ENCODE results near the gene RAF1. TPM values are rescaled to one million over a fixed set of nuclear protein-coding genes. Genes with fewer than 3 reads are reported as not detected.
"Not testable (repeated sequence)": the region's sequence is repeated elsewhere in the genome, so short reads cannot be mapped to it uniquely, and the experiment has no call there.

The RAF1 gene
- polyA plus RNA-seq, 4 donors: 47.9 to 84.3 (median 70.5) TPM

DNA sequence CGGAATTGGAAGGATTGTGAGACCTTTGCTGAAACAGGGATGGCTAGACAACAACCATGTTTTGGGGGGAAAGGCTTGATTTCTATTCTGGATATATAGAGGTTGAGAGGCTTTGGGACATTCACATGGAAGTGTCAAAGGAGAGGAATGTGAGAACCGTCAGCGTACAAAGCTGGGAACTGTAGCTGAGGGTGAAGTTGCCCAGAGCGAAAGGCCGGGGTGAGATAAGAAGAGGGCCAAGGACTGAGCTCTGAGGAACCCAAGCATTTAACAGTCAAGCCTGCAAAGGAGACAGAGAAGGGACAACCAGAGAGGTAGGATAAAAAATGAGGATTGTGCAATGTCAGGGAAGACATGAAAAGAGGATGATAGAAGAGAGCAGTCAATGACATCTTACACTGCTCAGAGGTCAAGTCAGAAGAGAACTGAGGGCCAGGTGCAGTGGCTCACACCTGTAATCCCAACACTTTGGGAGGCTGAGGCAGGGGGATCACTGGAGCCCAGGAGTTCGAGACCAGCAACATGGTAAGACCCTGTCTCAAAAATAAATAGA lies 41.5 kb upstream of the RAF1 start:
- Histone ChIP-seq H3K36me3 (ENCODE audit: control insufficient read depth in 3 of 3, insufficient read depth in 2 of 3, low read depth in 1 of 3, low read length in 3 of 3) (no peaks in the 10 kb centered on the region), H3K27me3 (ENCODE audit: control insufficient read depth in 3 of 3, insufficient read depth in 3 of 3, low read length in 3 of 3) (no peaks in the 10 kb centered on the region), H3K4me1 (ENCODE audit: control insufficient read depth in 3 of 3, insufficient read depth in 2 of 3, low read depth in 1 of 3, low read length in 2 of 3) (peaks cover 0 to 20% (median 2%) of the 10 kb centered on the region in 3 donors), H3K9me3 (ENCODE audit: control insufficient read depth in 2 of 2, insufficient read depth in 1 of 2, low read depth in 1 of 2, low read length in 1 of 2) (no peaks in the 10 kb centered on the region), H3K4me3 (ENCODE audit: low read depth in 1 of 3, low read length in 3 of 3) (no peak overlapping the region), H3K27ac (ENCODE audit: low read depth in 1 of 3, low read length in 2 of 3) (no peak overlapping the region)
- whole genome bisulfite sequencing, 3 donors: 90 to 94% (median 90%) methylated on average over 6 of the region's 6 CpGs
- DNase-seq (no peak), FAIRE-seq (no peak)

DNA sequence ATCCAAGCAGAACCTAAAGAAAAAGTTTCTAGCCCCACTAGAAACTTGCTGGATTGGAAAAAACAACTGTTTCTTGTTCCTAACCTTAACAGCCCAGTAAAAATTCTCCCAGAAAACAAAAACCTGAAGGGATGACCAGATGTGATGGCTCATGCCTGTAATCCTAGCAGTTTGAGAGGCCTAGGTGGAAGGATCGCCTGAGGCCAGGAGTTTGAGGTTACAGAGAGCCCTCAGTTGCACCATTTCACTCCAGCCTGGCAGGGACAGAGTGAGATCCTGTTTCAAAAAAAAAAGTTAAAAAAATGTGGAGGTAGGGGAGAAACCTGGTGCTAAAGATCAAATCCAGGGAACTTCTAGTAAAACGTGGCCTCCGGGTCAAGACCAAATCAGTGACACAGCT lies 38.6 kb upstream of the RAF1 start:
- no peaks in the 10 kb centered on the region for H3K9me3 ChIP-seq (ENCODE audit: control insufficient read depth in 2 of 2, insufficient read depth in 1 of 2, low read depth in 1 of 2, low read length in 1 of 2)
- H3K27me3 ChIP-seq (ENCODE audit: control insufficient read depth in 3 of 3, insufficient read depth in 3 of 3, low read length in 3 of 3): no peaks in the 10 kb centered on the region
- FAIRE-seq (no peak), DNase-seq (no peak)
- H3K4me1 ChIP-seq (ENCODE audit: control insufficient read depth in 3 of 3, insufficient read depth in 2 of 3, low read depth in 1 of 3, low read length in 2 of 3): peaks cover 0 to 20% (median 2%) of the 10 kb centered on the region in 3 donors
- 69 to 73% (median 70%) methylated on average over 3 of the region's 3 CpGs for WGBS, 3 donors
- H3K27ac ChIP-seq (ENCODE audit: low read depth in 1 of 3, low read length in 2 of 3): peak overlapping the region in 2 of 3 donors; percentile 1 to 9
- no peak overlapping the region for H3K4me3 ChIP-seq (ENCODE audit: low read depth in 1 of 3, low read length in 3 of 3)
- H3K36me3 ChIP-seq (ENCODE audit: control insufficient read depth in 3 of 3, insufficient read depth in 2 of 3, low read depth in 1 of 3, low read length in 3 of 3): no peaks in the 10 kb centered on the region

DNA sequence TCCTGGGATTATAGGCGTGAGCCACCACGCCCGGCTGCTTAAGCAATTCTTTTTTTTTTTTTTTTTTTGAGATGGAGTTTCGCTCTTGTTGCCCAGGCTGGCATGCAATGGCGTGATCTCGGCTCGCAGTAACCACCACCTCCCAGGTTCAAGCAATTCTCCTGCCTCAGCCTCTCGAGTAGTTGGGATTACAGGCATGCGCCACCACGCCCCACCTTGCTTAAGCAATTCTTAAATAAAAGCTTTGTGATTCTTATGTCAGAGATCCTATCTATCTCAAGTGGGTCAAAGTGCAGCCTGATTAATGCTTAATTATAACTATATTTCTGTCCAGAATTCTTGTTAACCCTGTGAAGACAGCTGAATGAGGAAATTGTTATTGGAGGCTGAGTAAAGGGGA lies 37.7 kb upstream of the RAF1 start:
- peaks cover 0 to 20% (median 2%) of the 10 kb centered on the region in 3 donors for H3K4me1 ChIP-seq (ENCODE audit: control insufficient read depth in 3 of 3, insufficient read depth in 2 of 3, low read depth in 1 of 3, low read length in 2 of 3)
- not testable (repeated sequence) for FAIRE-seq; H3K36me3 ChIP-seq (ENCODE audit: control insufficient read depth in 3 of 3, insufficient read depth in 2 of 3, low read depth in 1 of 3, low read length in 3 of 3); H3K4me3 ChIP-seq (ENCODE audit: low read depth in 1 of 3, low read length in 3 of 3); H3K9me3 ChIP-seq (ENCODE audit: control insufficient read depth in 2 of 2, insufficient read depth in 1 of 2, low read depth in 1 of 2, low read length in 1 of 2); H3K27me3 ChIP-seq (ENCODE audit: control insufficient read depth in 3 of 3, insufficient read depth in 3 of 3, low read length in 3 of 3)
- DNase-seq: peak; percentile 78 to 94
- H3K27ac ChIP-seq (ENCODE audit: low read depth in 1 of 3, low read length in 2 of 3): peak overlapping the region in 2 of 3 donors; percentile 27 to 54
- WGBS, 3 donors: 8 to 61% (median 35%) methylated on average over 10 of the region's 10 CpGs

DNA sequence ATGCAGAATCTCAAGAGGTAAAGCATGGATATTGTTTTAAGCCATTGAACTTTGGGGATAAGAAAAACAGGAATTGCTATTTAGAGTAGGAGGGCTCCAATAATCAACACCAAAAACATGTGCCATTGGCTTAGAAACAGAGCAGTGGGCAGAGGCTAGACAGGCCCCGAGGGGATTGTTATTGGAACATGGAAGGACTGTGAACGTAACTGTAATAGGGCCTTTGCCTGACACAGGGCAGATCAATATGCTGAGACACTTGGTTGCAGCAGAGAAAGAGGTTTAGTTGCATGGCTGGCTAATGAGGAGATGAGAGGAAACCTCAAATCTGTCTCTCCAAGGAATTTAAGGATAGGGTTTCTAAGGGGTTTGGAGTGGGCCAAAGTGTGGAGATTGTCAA lies 36.9 kb upstream of the RAF1 start:
- whole genome bisulfite sequencing, 3 donors: 73 to 87% (median 76%) methylated on average over 2 of the region's 2 CpGs
- Histone ChIP-seq H3K9me3 (ENCODE audit: control insufficient read depth in 2 of 2, insufficient read depth in 1 of 2, low read depth in 1 of 2, low read length in 1 of 2) (no peaks in the 10 kb centered on the region), H3K27ac (ENCODE audit: low read depth in 1 of 3, low read length in 2 of 3) (peak overlapping the region in 1 of 3 donors; percentile 15), H3K27me3 (ENCODE audit: control insufficient read depth in 3 of 3, insufficient read depth in 3 of 3, low read length in 3 of 3) (no peaks in the 10 kb centered on the region), H3K4me1 (ENCODE audit: control insufficient read depth in 3 of 3, insufficient read depth in 2 of 3, low read depth in 1 of 3, low read length in 2 of 3) (peaks cover 0 to 20% (median 2%) of the 10 kb centered on the region in 3 donors), H3K36me3 (ENCODE audit: control insufficient read depth in 3 of 3, insufficient read depth in 2 of 3, low read depth in 1 of 3, low read length in 3 of 3) (no peaks in the 10 kb centered on the region), H3K4me3 (ENCODE audit: low read depth in 1 of 3, low read length in 3 of 3) (no peak overlapping the region)
- FAIRE-seq: no peak
- no peak for DNase-seq

DNA sequence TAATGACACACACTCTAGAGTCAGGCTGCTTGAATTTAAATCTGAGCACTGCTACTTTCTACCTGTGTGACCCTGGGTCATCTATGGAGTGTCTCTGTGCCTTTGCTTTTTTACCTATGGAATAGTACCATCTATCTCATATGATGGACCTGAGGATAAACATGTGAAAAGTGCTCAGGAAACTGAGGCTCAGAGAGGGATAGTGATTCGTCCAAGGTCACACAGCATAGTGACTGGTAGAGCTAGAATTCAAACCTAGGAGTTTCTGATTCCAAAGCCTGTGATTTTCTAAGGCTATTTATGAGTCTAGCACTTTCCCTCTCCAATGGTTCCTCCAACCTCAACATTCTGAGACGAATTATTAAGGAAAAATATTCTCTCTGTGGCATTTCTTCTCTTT lies 32.0 kb upstream of the RAF1 start:
- FAIRE-seq: no peak
- no peak for DNase-seq
- Histone ChIP-seq H3K27me3 (ENCODE audit: control insufficient read depth in 3 of 3, insufficient read depth in 3 of 3, low read length in 3 of 3) (no peaks in the 10 kb centered on the region), H3K36me3 (ENCODE audit: control insufficient read depth in 3 of 3, insufficient read depth in 2 of 3, low read depth in 1 of 3, low read length in 3 of 3) (no peaks in the 10 kb centered on the region), H3K27ac (ENCODE audit: low read depth in 1 of 3, low read length in 2 of 3) (no peak overlapping the region), H3K4me1 (ENCODE audit: control insufficient read depth in 3 of 3, insufficient read depth in 2 of 3, low read depth in 1 of 3, low read length in 2 of 3) (peaks cover 0 to 11% (median 0%) of the 10 kb centered on the region in 3 donors), H3K9me3 (ENCODE audit: control insufficient read depth in 2 of 2, insufficient read depth in 1 of 2, low read depth in 1 of 2, low read length in 1 of 2) (no peaks in the 10 kb centered on the region), H3K4me3 (ENCODE audit: low read depth in 1 of 3, low read length in 3 of 3) (no peak overlapping the region)
- WGBS, 3 donors: 76 to 87% (median 79%) methylated on average over 2 of the region's 2 CpGs

DNA sequence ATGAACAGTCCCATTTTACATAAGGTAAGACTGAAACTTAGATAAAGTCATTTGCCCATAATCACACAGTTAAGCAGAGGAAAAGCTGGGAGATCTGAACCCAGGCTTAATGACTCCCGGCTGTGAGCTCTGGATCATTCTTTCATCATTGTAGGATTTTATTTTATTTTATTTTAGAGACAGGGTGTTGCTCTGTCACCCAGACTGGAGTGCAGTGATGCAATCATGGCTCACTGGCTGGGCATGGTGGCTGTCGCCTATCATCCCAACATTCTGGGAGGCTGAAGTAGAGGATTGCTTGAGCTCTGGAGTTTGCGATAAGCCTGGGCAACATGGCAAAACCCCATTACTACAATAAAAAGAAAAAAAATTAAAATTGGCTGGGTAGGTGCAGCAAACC lies 31.2 kb upstream of the RAF1 start:
- DNase-seq (no peak), FAIRE-seq (no peak)
- Histone ChIP-seq H3K9me3 (ENCODE audit: control insufficient read depth in 2 of 2, insufficient read depth in 1 of 2, low read depth in 1 of 2, low read length in 1 of 2) (no peaks in the 10 kb centered on the region), H3K4me1 (ENCODE audit: control insufficient read depth in 3 of 3, insufficient read depth in 2 of 3, low read depth in 1 of 3, low read length in 2 of 3) (peaks cover 0 to 11% (median 0%) of the 10 kb centered on the region in 3 donors), H3K27ac (ENCODE audit: low read depth in 1 of 3, low read length in 2 of 3) (no peak overlapping the region), H3K4me3 (ENCODE audit: low read depth in 1 of 3, low read length in 3 of 3) (no peak overlapping the region), H3K27me3 (ENCODE audit: control insufficient read depth in 3 of 3, insufficient read depth in 3 of 3, low read length in 3 of 3) (no peaks in the 10 kb centered on the region), H3K36me3 (ENCODE audit: control insufficient read depth in 3 of 3, insufficient read depth in 2 of 3, low read depth in 1 of 3, low read length in 3 of 3) (no peaks in the 10 kb centered on the region)
- 87 to 97% (median 95%) methylated on average over 3 of the region's 3 CpGs for WGBS, 3 donors

DNA sequence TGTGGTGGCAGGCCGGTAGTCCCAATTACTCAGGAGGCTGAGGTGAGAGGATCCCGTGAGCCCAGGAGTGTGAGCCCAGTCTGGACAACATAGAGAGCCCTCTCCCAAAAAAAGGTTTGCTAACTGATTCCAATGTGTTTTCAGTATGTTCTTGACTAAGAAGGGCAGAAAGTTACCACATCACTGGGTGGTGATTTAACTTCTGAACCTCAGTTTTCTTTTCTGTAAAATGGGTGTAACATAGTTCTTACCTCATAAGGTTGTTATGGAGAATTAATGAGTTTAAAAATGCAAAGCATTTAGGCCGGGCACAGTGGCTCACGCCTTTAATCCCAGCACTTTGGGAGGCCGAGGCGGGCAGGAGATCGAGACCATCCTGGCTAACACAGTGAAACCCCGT lies 28.5 kb upstream of the RAF1 start:
- H3K4me3 ChIP-seq (ENCODE audit: low read depth in 1 of 3, low read length in 3 of 3): no peak overlapping the region
- no peak for FAIRE-seq
- no peak overlapping the region for H3K27ac ChIP-seq (ENCODE audit: low read depth in 1 of 3, low read length in 2 of 3)

DNA sequence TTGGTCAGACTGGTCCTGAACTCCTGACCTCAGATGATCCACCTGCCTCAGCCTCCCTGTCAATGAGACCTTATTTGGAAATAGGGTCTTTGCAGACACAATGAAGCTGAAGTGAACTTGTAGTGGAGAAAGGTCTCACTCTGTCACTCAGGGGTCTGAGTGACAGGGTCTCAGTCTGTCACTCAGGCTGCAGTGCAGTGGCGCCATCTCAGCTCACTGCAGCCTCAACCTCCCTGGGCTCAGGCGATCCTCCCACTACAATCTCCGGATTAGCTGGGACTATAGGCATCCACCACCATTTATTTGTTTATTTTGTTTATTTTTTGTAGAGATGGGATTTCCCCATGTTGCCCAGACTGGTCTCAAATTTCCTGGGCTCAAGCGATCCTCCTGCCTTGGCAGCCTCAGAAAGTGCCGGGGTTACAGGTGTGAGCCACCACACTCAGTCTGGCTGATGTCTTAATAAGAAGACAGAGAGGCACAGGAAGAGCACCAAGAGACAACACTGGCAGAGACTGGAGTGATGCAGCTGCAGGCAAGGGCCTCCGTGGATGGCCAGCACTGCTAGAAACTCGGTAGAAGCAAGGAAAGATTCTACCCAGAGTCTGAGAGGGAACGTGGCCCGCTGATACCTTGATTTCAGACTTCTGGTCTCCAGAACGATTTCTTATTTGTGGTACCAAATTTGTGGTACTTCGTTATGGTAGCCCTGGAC lies 26.2 kb upstream of the RAF1 start:
- no peaks in the 10 kb centered on the region for H3K36me3 ChIP-seq (ENCODE audit: control insufficient read depth in 3 of 3, insufficient read depth in 2 of 3, low read depth in 1 of 3, low read length in 3 of 3)
- no peak overlapping the region for H3K27ac ChIP-seq (ENCODE audit: low read depth in 1 of 3, low read length in 2 of 3)
- FAIRE-seq (no peak), DNase-seq (no peak)
- no peak overlapping the region for H3K4me3 ChIP-seq (ENCODE audit: low read depth in 1 of 3, low read length in 3 of 3)
- peaks cover 0 to 14% (median 0%) of the 10 kb centered on the region in 3 donors for H3K4me1 ChIP-seq (ENCODE audit: control insufficient read depth in 3 of 3, insufficient read depth in 2 of 3, low read depth in 1 of 3, low read length in 2 of 3)
- WGBS, 3 donors: 80 to 82% (median 82%) methylated on average over 11 of the region's 11 CpGs
- H3K27me3 ChIP-seq (ENCODE audit: control insufficient read depth in 3 of 3, insufficient read depth in 3 of 3, low read length in 3 of 3): no peaks in the 10 kb centered on the region
- H3K9me3 ChIP-seq (ENCODE audit: control insufficient read depth in 2 of 2, insufficient read depth in 1 of 2, low read depth in 1 of 2, low read length in 1 of 2): no peaks in the 10 kb centered on the region

More for the DNA sequence above, 28.5 kb upstream of the RAF1 start:
- Histone ChIP-seq H3K36me3 (ENCODE audit: control insufficient read depth in 3 of 3, insufficient read depth in 2 of 3, low read depth in 1 of 3, low read length in 3 of 3) (no peaks in the 10 kb centered on the region), H3K27me3 (ENCODE audit: control insufficient read depth in 3 of 3, insufficient read depth in 3 of 3, low read length in 3 of 3) (no peaks in the 10 kb centered on the region), H3K9me3 (ENCODE audit: control insufficient read depth in 2 of 2, insufficient read depth in 1 of 2, low read depth in 1 of 2, low read length in 1 of 2) (no peaks in the 10 kb centered on the region), H3K4me1 (ENCODE audit: control insufficient read depth in 3 of 3, insufficient read depth in 2 of 3, low read depth in 1 of 3, low read length in 2 of 3) (peaks cover 0 to 14% (median 0%) of the 10 kb centered on the region in 3 donors)
- no peak for DNase-seq
- WGBS, 3 donors: 92 to 94% (median 93%) methylated on average over 8 of the region's 8 CpGs
